Measurements from ENCODE around the gene LYRM4. TPM values are rescaled to one million over a fixed set of nuclear protein-coding genes. Genes with fewer than 3 reads are reported as not detected.

Gene LYRM4
- total and polyA plus RNA-seq, 2 experiments from 2014 or later, result 51.0 to 62.0 TPM

DNA sequence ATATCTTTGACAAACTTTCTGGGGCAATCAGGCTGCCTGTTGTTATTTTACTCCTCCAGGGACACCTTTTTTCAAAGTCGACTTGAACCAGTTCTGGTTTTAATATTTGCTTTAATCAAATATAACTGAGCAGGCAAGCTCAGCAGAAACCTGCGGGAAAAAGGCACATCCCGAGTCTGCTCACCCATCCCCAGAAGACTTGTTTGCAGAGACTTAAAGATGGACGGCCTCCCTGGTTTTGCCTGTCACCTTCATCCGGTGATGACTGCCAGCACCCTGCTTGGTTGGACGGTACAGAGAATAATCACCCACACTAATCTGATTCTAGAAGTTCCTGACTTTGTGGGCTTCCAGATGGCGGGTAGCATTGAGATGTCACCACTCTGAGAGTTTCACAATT, 138.8 kb downstream of the LYRM4 start:
- Histone ChIP-seq H2AFZ (no peak overlapping the region), H3K4me2 (no peak overlapping the region), H3K9me2 (ENCODE audit: insufficient read depth) (no peaks in the 10 kb centered on the region), H3F3A (replicated peaks; ENCODE audit: low read depth) (no peaks in the 10 kb centered on the region), H3K4me1 (ENCODE audit: insufficient read depth) (no peaks in the 10 kb centered on the region), H3K79me2 (replicated peaks; ENCODE audit: insufficient read depth) (no peaks in the 10 kb centered on the region), H3K27ac (ENCODE audit: low read depth) (no peak overlapping the region), H3K27me3 (ENCODE audit: insufficient read depth) (no peaks in the 10 kb centered on the region), H4K20me1 (replicated peaks; ENCODE audit: insufficient read depth) (no peaks in the 10 kb centered on the region; the same call in 1 of the 2 replicates), H3K36me3 (ENCODE audit: insufficient read depth) (no peaks in the 10 kb centered on the region), H3K4me3 (no peak overlapping the region)
- no peak overlapping the region for H3K27ac Mint-ChIP-seq
- ATAC-seq (no peak), DNase-seq (ENCODE audit: low spot score) (no peak)
- TF ChIP-seq REST (IDR thresholded peaks at IDR 0.05; ENCODE audit: unreplicated experiment), result no peak
- no peak for TF ChIP-seq ZNF462 (CRISPR knock-in tag; IDR thresholded peaks at IDR 0.05)
- no peak for TF ChIP-seq STAT1 (IDR thresholded peaks at IDR 0.05; ENCODE audit: unreplicated experiment)
- no peak for TF ChIP-seq ZNF331 (CRISPR knock-in tag; IDR thresholded peaks at IDR 0.05; ENCODE audit: low read depth)
- no peak for TF ChIP-seq CTCF (conservative IDR thresholded peaks at IDR 0.05; ENCODE audit: low read depth in 2 of 2)
- TF ChIP-seq POLR2AphosphoS5 (IDR thresholded peaks at IDR 0.05; ENCODE audit: low read depth), result no peak
- no peak for TF ChIP-seq NANOG (IDR thresholded peaks at IDR 0.05; ENCODE audit: borderline replicate concordance)
- peaks cover 2% of the 10 kb centered on the region; the same call in 1 of the 3 replicates for H3K9me3 Mint-ChIP-seq
- H3K4me1 Mint-ChIP-seq, result peaks cover 15% of the 10 kb centered on the region
- H3K27me3 Mint-ChIP-seq (ENCODE audit: insufficient read depth, low read depth, poor library complexity), result peaks cover 5% of the 10 kb centered on the region
- no peak overlapping the region for H3K4me3 Mint-ChIP-seq
- peaks cover 11% of the 10 kb centered on the region; the same call in 2 of the 3 replicates for H3K36me3 Mint-ChIP-seq (ENCODE audit: low read depth)
